T-cell (primary cell): ENCODE results near the gene XBP1. TPM values are rescaled to one million over a fixed set of nuclear protein-coding genes. Genes with fewer than 3 reads are reported as not detected.

Source experiments
- ATAC-seq, 4 experiments: fragments of 200-7000 bp in 3 of 4; fragments of 150-1000 bp in 1 of 4; cut with Tn5 transposase; replicated peaks in 1 of 4; 1 replicate in 3 of 4; 2 replicates in 1 of 4; pipeline ENCODE4 v1.10.0; 2021; ENCODE audit warnings: moderate library complexity in 3 of 4, mild to moderate bottlenecking in 2 of 4, moderate number of reproducible peaks in 1 of 4
- CTCF ChIA-PET, 2 donors: fragments of 300-600 bp; sonication (Branson Sonifier 250); formaldehyde crosslinking; loops; one replicate each; lab custom pipeline; 2022; ENCODE audit warnings: antibody characterized with exemption in 2 of 2; lab: Charles Lee
- POLR2A ChIA-PET, 2 donors: fragments of 300-600 bp; sonication (Branson Sonifier 250); formaldehyde crosslinking; loops; one replicate each; lab custom pipeline; 2022; ENCODE audit warnings: antibody characterized with exemption in 2 of 2; lab: Charles Lee
- DNase-seq, 35 experiments: peaks; one replicate each; pipeline versions ENCODE4 v3.0.0 to v3.0.0-alpha.2; 2013 to 2023
- H3K27ac ChIP-seq: one replicate; pipeline ENCODE4 v1.5.1; 2013; ENCODE audit warnings: low read length
- H3K27me3 ChIP-seq, 2 experiments: replicated peaks in 1 of 2; 1 replicate in 1 of 2; 2 replicates in 1 of 2; pipeline versions ENCODE4 v1.6.1 to v1.7.0; 2013; ENCODE audit warnings: low read length in 1 of 2, mixed read lengths in 1 of 2; ENCODE audit not compliant: control insufficient read depth in 2 of 2, insufficient read depth in 2 of 2; ENCODE audit errors: extremely low read depth in 1 of 2
- H3K36me3 ChIP-seq, 2 donors: 1 replicate in 1 of 2; 2 replicates in 1 of 2; pipeline versions ENCODE4 v1.6.1 to v1.7.0; 2013; ENCODE audit warnings: low read length in 1 of 2; ENCODE audit not compliant: control insufficient read depth in 2 of 2, insufficient read depth in 1 of 2; ENCODE audit errors: extremely low read depth in 1 of 2
- H3K4me1 ChIP-seq, 2 experiments: 1 replicate in 1 of 2; 2 replicates in 1 of 2; pipeline versions ENCODE4 v1.6.1 to v1.7.0; 2013; ENCODE audit warnings: low read length in 2 of 2, mixed read lengths in 1 of 2; ENCODE audit not compliant: insufficient read depth in 2 of 2, control insufficient read depth in 1 of 2; ENCODE audit errors: extremely low read depth in 1 of 2
- H3K4me3 ChIP-seq, 2 donors: 1 replicate in 1 of 2; 2 replicates in 1 of 2; pipeline versions ENCODE4 v1.5.1 to v1.7.0; 2013; ENCODE audit warnings: mild to moderate bottlenecking in 2 of 2, low read length in 1 of 2, moderate library complexity in 1 of 2; ENCODE audit not compliant: control insufficient read depth in 1 of 2; ENCODE audit errors: extremely low read depth in 1 of 2
- H3K9me3 ChIP-seq: 2 replicates; pipeline ENCODE4 v1.7.0; 2013
- H3K27ac Mint-ChIP-seq, 2 donors: one replicate each; pipeline ENCODE4 v1.8.0; 2020 to 2021; ENCODE audit warnings: mild to moderate bottlenecking in 2 of 2, mixed read lengths in 2 of 2
- H3K27me3 Mint-ChIP-seq, 2 donors: one replicate each; pipeline ENCODE4 v1.8.0; 2021 to 2022; ENCODE audit warnings: mixed read lengths in 2 of 2
- H3K36me3 Mint-ChIP-seq: one replicate; pipeline ENCODE4 v1.8.0; 2021; ENCODE audit warnings: mixed read lengths
- H3K4me1 Mint-ChIP-seq, 3 donors: one replicate each; pipeline ENCODE4 v1.8.0; 2020 to 2022; ENCODE audit warnings: mixed read lengths in 3 of 3, mild to moderate bottlenecking in 1 of 3
- H3K4me3 Mint-ChIP-seq, 3 donors: one replicate each; pipeline ENCODE4 v1.8.0; 2020 to 2022; ENCODE audit warnings: mild to moderate bottlenecking in 3 of 3, mixed read lengths in 3 of 3, moderate library complexity in 3 of 3
- H3K9me3 Mint-ChIP-seq, 3 donors: one replicate each; pipeline ENCODE4 v1.8.0; 2020 to 2022; ENCODE audit warnings: mixed read lengths in 3 of 3
- WGBS: methylation state at CpG from one replicate; pipeline ENCODE4 v1.1.5; 2013; ENCODE audit warnings: missing lambda C conversion rate; ENCODE audit not compliant: insufficient coverage; 5-methylcytosine and 5-hydroxymethylcytosine counted together
- total RNA-seq, 35 experiments: library from RNA in 6 of 35; stranded (reverse) in 6 of 35; fragments of 120-200 nt in 1 of 35; gene quantifications; one replicate each; pipeline versions ENCODE4 v1.2.1 to v1.2.4 and lab custom pipeline; 2013 to 2026

XBP1 gene
- total RNA-seq, 5 donors from 2014 or later (not counting 1 experiment from before 2014, with no cell fraction given): 132 to 205 (median 140) TPM

DNA sequence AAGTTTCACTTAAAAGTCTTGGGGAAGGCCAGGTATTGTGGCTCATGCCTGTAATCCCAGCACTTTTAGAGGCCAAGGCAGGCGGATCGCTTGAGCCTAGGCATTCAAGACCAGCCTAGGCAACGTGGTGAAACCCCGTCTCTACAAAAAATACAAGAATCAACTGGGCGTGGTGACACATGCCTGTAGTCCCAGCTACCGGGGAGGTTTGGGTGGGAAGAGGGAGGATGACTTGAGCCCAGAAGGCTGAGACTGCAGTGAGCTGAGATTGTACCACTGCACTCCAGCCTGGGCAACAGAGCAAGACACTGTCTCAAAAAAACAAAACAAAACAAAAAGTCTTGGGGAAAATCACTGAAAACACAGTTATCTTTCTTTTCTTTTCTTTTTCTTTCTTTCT is 15.4 kb upstream of the XBP1 start:
- POLR2A ChIA-PET: interaction anchor here in 1 of 2 donors (1.4 kb wide), 1 partner anchor 13 kb away, joined by 7 read pairs; no protein-coding TSS in a partner anchor
- Mint-ChIP-seq H3K27ac (peak overlapping the region; percentile 19 to 39), H3K4me3 (peak overlapping the region in 1 of 3 donors; percentile 66)

GRCh38 chr22:28815111-28815510 is 14.7 kb upstream of the XBP1 start:
- DNase-seq: no peak
- POLR2A ChIA-PET: interaction anchor here (0.5 to 1.4 kb wide), 3 partner anchors 14 to 918 kb away, joined by 3 to 8 read pairs (median 7); no protein-coding TSS in a partner anchor
- Histone ChIP-seq H3K27me3 (no peaks in the 10 kb centered on the region), H3K4me3 (no peak overlapping the region), H3K4me1 (peaks cover 55 to 77% of the 10 kb centered on the region in 2 experiments), H3K36me3 (peaks cover 0 to 3% of the 10 kb centered on the region in 2 donors), H3K27ac (no peak overlapping the region), H3K9me3 (no peaks in the 10 kb centered on the region)
- Mint-ChIP-seq H3K27ac (peak overlapping the region; percentile 69 to 92), H3K9me3 (no peaks in the 10 kb centered on the region), H3K36me3 (peaks cover 15% of the 10 kb centered on the region), H3K27me3 (no peaks in the 10 kb centered on the region), H3K4me3 (peak overlapping the region in 2 of 3 donors; percentile 4 to 66), H3K4me1 (peaks cover 85 to 89% (median 85%) of the 10 kb centered on the region in 3 donors)
- CTCF ChIA-PET: interaction anchor here in 1 of 2 donors (0.7 to 1.3 kb wide), 3 partner anchors 12 to 18 kb away, joined by 3 to 4 read pairs (median 4); no protein-coding TSS in a partner anchor
- ATAC-seq: no peak
- WGBS: 100% methylated on average over 1 of the region's 6 CpGs

More for the DNA sequence above, 15.4 kb upstream of the XBP1 start:
- CTCF ChIA-PET: interaction anchor here in 1 of 2 donors (0.7 to 1.0 kb wide), 2 partner anchors 13 to 14 kb away, joined by 4 read pairs; no protein-coding TSS in a partner anchor
- H3K9me3 Mint-ChIP-seq: no peaks in the 10 kb centered on the region
- Histone ChIP-seq H3K4me1 (peaks cover 51 to 74% of the 10 kb centered on the region in 2 experiments), H3K27ac (no peak overlapping the region), H3K36me3 (peaks cover 0 to 3% of the 10 kb centered on the region in 2 donors), H3K27me3 (no peaks in the 10 kb centered on the region), H3K4me3 (no peak overlapping the region), H3K9me3 (no peaks in the 10 kb centered on the region)
- H3K4me1 Mint-ChIP-seq: peaks cover 80 to 84% (median 80%) of the 10 kb centered on the region in 3 donors
- H3K36me3 Mint-ChIP-seq: peaks cover 15% of the 10 kb centered on the region
- no peak for DNase-seq
- 90% methylated on average over 3 of the region's 6 CpGs for WGBS
- no peak for ATAC-seq
- no peaks in the 10 kb centered on the region for H3K27me3 Mint-ChIP-seq

DNA sequence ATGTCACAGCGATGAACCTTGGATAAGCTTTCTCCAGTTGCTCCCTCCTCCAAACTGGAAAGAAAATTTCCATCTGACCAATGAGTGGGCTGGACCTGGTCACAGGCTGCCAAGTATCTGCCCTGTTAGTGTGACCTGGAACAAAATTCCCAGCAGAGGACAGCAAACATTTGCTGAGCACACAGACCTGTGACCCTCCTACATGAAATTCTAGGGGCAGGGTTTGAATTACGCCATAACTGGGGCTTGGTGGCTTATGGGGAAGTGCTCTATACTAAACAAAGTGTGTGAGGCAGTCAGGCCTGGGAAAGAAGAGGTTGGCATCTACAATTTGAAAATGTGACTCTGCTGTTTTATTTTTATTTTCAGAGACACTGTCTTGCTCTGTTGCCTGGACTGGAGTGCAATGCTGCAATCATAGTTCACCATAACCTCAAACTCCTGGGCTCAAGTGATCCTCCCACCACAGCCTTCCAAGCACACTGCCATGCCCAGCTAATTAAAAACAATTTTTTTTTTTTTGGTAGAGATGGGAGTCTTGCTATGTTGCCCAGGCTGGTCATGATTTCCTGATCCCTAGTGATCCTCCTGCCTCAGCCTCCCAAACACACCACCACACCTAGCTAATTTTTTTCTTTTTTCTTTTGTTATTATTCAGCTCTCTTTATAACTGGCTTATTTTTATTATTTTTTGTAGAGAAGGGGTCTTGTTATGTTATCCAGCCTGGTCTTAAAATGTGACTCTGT is 13.6 kb upstream of the XBP1 start:
- H3K27me3 Mint-ChIP-seq: no peaks in the 10 kb centered on the region
- no peaks in the 10 kb centered on the region for H3K9me3 ChIP-seq
- peaks cover 58 to 77% of the 10 kb centered on the region in 2 experiments for H3K4me1 ChIP-seq
- H3K36me3 ChIP-seq: peaks cover 0 to 3% of the 10 kb centered on the region in 2 donors
- H3K27ac Mint-ChIP-seq: peak overlapping the region; percentile 69 to 92
- ChIA-PET CTCF (interaction anchor here in 1 of 2 donors (0.5 to 3.2 kb wide), 4 partner anchors 13 to 249 kb away, joined by 3 to 35 read pairs (median 4); partner anchors contain the start of gene XBP1), POLR2A (interaction anchor here in 1 of 2 donors (0.7 kb wide), 1 partner anchor 75 kb away, joined by 3 read pairs; no protein-coding TSS in a partner anchor)
- no peaks in the 10 kb centered on the region for H3K27me3 ChIP-seq
- ATAC-seq (no peak), DNase-seq (no peak)
- 100% methylated on average over 1 of the region's 2 CpGs for WGBS
- peaks cover 18% of the 10 kb centered on the region for H3K36me3 Mint-ChIP-seq
- H3K4me1 Mint-ChIP-seq: peaks cover 86 to 90% (median 88%) of the 10 kb centered on the region in 3 donors
- no peak overlapping the region for H3K4me3 ChIP-seq
- H3K9me3 Mint-ChIP-seq: no peaks in the 10 kb centered on the region
- H3K27ac ChIP-seq: no peak overlapping the region
- H3K4me3 Mint-ChIP-seq: peak overlapping the region in 1 of 3 donors; percentile 66

DNA sequence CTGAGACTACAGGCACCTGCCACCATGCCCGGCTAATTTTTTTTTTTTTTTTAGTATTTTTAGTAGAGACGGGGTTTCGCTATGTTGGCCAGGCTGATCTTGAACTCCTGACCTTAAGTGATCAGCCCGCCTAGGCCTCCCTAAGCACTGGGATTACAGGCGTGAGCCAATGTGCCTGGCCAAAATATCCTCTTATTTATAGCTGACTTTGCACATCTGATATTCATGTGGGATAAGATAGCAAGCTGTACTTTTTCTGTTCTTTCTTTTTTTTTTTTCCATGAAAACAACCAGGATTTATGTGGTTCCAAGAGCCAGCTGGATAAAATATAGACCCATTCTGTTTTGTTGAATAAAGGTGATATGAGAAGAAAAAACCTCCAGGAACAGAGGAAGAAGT is 12.1 kb upstream of the XBP1 start:
- H3K4me1 ChIP-seq: peaks cover 50 to 72% of the 10 kb centered on the region in 2 experiments
- Mint-ChIP-seq H3K27me3 (no peaks in the 10 kb centered on the region), H3K36me3 (peaks cover 22% of the 10 kb centered on the region), H3K4me3 (peak overlapping the region in 2 of 3 donors; percentile 73 to 81), H3K27ac (peak overlapping the region; percentile 92), H3K4me1 (peaks cover 83 to 84% (median 84%) of the 10 kb centered on the region in 3 donors), H3K9me3 (no peaks in the 10 kb centered on the region)
- no peaks in the 10 kb centered on the region for H3K9me3 ChIP-seq
- no peaks in the 10 kb centered on the region for H3K27me3 ChIP-seq
- no peak for ATAC-seq
- H3K36me3 ChIP-seq: peaks cover under 1 to 3% of the 10 kb centered on the region in 2 donors
- DNase-seq: no peak
- no CpG with 5 or more reads among the region's 5 CpGs for WGBS
- H3K27ac ChIP-seq: peak overlapping the region; percentile 61
- POLR2A ChIA-PET: interaction anchor here in 1 of 2 donors (1.1 to 2.3 kb wide), 2 partner anchors 9 to 13 kb away, joined by 9 to 23 read pairs; partner anchors contain the start of gene XBP1
- H3K4me3 ChIP-seq: peak overlapping the region in 1 of 2 donors; percentile 22
- CTCF ChIA-PET: interaction anchor here (0.6 to 3.2 kb wide), 4 partner anchors 12 to 214 kb away, joined by 3 to 35 read pairs (median 4); partner anchors contain the start of gene XBP1 (in 1 of the 2)

DNA sequence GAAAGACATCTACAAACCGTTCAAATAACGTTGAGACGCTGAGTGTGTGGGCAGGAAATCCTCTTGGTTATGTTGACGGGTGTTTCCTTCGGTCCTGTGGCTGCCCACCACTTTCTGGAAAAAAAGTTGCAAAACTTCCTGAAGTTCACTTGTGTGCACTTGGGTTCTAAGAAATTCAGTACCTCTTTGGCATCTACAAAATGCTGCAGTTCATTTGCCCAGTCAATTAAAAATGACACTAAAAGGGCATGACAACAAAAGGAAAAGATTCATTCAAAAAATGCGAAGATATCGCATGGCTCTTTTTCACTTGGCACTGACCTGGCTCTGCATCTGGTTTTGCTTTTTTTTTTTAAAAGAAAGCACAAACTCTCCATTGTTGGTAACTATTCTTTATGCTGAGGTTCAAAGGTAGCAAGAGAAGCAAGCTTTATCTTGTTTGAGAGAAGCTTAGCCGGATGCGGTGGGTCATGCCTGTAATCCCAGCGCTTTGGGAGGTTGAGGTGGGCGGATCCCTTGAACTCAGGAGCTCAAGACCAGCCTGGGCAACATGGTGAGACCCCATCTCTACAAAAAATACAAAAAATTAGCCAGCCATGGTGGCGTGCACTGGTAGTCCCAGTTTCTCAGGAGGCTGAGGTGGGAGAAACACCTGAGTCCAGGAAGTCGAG is 10.6 kb upstream of the XBP1 start:
- ChIA-PET CTCF (interaction anchor here in 1 of 2 donors (0.5 to 3.2 kb wide), 6 partner anchors 10 to 34 kb away, joined by 3 to 35 read pairs (median 6); partner anchors contain the start of gene XBP1), POLR2A (interaction anchor here (0.9 to 2.3 kb wide), 3 partner anchors 11 to 14 kb away, joined by 3 to 23 read pairs (median 3); partner anchors contain the start of gene XBP1 (in 1 of the 2))
- DNase-seq: peak in 22 of 35 experiments; percentile 8 to 67 (median 28)
- Mint-ChIP-seq H3K9me3 (no peaks in the 10 kb centered on the region), H3K4me3 (peak overlapping the region; percentile 73 to 81 (median 77)), H3K27ac (peak overlapping the region; percentile 88 to 92), H3K27me3 (no peaks in the 10 kb centered on the region), H3K4me1 (peaks cover 73 to 83% (median 83%) of the 10 kb centered on the region in 3 donors), H3K36me3 (peaks cover 22% of the 10 kb centered on the region)
- H3K4me3 ChIP-seq: peak overlapping the region; percentile 22 to 72
- H3K27me3 ChIP-seq: no peaks in the 10 kb centered on the region
- 0% methylated on average over 1 of the region's 13 CpGs for WGBS
- peaks cover 51 to 71% of the 10 kb centered on the region in 2 experiments for H3K4me1 ChIP-seq
- H3K36me3 ChIP-seq: peaks cover 3 to 8% of the 10 kb centered on the region in 2 donors
- H3K27ac ChIP-seq: peak overlapping the region; percentile 61
- ATAC-seq: peak; percentile 54 to 67 (median 61)
- H3K9me3 ChIP-seq: no peaks in the 10 kb centered on the region
